Stomach (tissue), 4 donors: ENCODE measurements around the gene MYRIP.

ENCODE experiments used
- CTCF ChIP-seq, 7 experiments: fragments of 450-650 bp in 4 of 7; fragments of 200-600 bp in 3 of 7; sonication (generic) in 3 of 7; IDR thresholded peaks; one replicate each; pipeline ENCODE4 v1.5.1; 2016 to 2019; ENCODE audit warnings: antibody characterized with exemption in 7 of 7, control low read depth in 2 of 7, mild to moderate bottlenecking in 1 of 7
- POLR2A ChIP-seq, 4 donors: fragments of 450-650 bp; IDR thresholded peaks; one replicate each; pipeline ENCODE4 v1.6.1; 2016; ENCODE audit warnings: antibody characterized with exemption in 4 of 4, control low read depth in 2 of 4, mild to moderate bottlenecking in 1 of 4, moderate library complexity in 1 of 4
- POLR2AphosphoS5 ChIP-seq, 3 donors: sonication (generic); formaldehyde crosslinking; IDR thresholded peaks; one replicate each; pipeline ENCODE4 v1.6.1; 2016; ENCODE audit warnings: antibody characterized with exemption in 3 of 3

- no peak for TF ChIP-seq CTCF (IDR thresholded peaks at IDR 0.05)
- no peak for TF ChIP-seq POLR2A (IDR thresholded peaks at IDR 0.05)
- no peak for TF ChIP-seq POLR2AphosphoS5 (IDR thresholded peaks at IDR 0.05)
These were observed 420.6 kb downstream of the MYRIP start for GRCh38 chr3:40229963-40230362.
